Measurements from ENCODE around the gene WDR90. TPM values are rescaled to one million over a fixed set of nuclear protein-coding genes. Genes with fewer than 3 reads are reported as not detected.

Gene WDR90
- total and polyA plus RNA-seq, 10 of the 15 experiments (the other 5 are each of a cell fraction or from before 2014, with no cell fraction given), result 2.0 to 65.0 (median 16.7) TPM

DNA sequence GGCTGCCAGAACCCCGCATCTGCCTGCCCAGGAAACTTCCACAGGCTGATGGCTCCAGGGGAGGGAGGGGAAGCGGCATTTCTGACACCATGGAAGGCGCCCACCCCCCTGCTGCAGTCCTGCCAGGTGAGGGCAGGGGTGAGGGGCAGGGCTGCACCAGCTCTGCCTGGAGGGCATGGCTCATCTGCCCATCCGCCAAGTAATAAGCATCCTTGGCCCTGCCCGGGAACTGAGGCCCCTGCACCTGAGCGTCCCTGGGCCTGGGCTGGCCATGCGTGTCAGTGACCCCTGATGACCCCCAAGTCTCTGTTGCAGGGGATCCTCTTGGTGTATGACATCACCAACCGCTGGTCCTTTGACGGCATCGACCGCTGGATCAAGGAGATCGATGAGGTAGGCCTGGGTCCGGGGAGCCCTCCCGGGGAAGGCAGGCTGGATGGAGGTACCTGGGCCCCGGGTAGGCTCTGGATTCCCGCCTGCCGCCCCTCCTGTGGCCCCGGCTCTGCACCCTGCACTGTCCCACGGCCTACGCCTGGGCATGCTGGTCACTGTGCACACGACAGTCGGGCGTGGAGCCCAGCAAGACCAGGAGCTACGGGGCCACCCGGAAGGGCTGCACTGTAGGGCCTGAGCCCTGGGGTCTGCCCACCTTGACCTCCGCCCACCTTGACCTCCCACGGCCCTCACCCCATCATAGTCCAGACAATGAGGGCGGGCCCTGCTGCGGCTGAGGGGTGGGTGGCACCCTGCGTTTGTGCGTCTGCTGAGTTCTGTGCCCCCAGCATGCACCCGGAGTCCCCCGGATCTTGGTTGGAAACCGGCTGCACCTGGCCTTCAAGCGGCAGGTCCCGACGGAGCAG is 23.8 kb upstream of the WDR90 start (continued):
- TF ChIP-seq RELB (IDR thresholded peaks at IDR 0.05; ENCODE audit: low read depth) (no peak), CBX5 (IDR thresholded peaks at IDR 0.05; ENCODE audit: low read depth) (no peak), CUX1 (IDR thresholded peaks at IDR 0.05; ENCODE audit: insufficient replicate concordance, low read depth, low read length) (no peak)
